Inferior parietal cortex (tissue), 1 donor: ENCODE measurements around the gene CNRIP1.

ENCODE experiments used
- DNase-seq: peaks from one replicate; pipeline ENCODE4 v3.0.0-alpha.2; 2016; ENCODE audit errors: extremely low spot score

Gene CNRIP1

DNA sequence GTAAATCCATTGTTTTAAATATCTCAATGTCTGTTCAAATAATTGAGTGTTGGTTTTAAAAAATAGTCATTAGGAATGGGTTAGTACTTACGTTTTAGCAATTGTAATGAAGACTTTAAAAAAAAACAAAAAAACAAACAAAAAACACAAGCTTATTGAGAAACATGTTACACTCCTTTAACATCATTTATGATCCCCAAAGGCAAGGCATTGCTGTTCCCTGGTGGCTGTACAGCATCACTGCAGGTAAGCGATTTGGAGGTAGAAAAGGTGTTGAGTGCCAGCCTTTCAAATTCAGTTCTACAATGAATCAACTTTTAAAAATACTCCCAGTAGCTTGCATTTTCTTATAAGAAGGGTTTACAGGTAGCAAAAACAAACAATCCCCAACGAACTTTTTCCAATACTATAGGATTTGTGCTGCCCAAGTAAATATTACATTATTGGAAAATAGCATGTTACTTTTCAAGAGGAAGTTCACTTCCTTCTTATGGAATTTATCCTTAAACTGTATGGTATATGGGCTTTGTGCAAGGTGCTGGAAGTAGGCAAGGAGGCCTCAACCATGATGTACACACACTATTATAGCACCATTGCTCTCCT lies 27.5 kb downstream of the CNRIP1 start:
- DNase-seq: no peak

DNA sequence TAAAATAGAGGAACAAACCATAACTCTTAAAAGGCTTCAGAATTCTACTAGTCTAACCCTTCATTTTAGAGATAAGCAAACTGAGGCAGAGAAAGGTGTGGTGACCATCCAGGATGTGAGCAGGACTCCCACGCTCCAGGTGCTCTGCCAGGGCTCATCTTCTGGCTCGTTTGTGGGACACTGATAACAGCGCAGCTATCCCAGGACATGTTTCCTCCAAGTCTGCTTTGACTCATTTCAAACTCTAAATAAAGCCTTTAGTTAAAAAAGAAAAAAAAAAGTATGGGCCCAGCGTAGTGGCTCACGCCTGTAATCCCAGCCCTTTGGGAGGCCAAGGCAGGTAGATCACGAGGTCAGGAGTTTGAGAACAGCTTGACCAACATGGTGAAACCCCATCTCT lies 28.4 kb downstream of the CNRIP1 start:
- DNase-seq: no peak

DNA sequence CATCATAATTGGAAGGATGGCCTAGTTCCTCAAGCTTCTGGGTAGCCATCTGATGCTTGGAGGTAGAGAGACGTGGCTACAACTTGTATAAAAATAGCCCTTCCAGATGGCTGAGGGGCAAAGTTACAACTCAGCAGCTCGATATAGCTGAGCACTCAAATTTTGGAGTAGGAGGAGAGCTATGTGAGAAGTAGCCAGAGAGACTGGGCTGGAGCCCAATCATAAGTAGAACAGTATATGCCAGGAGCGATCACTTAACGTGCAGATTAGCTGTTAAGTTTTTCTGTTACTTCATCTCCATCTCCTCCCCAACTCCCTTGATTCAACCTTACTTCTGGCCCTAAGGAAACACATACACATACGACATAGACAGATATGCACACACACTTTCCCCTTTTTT lies 28.8 kb downstream of the CNRIP1 start:
- peak; percentile 64 for DNase-seq

- DNase-seq: peak; percentile 69
Measured at GRCh38 chr2:68287580-68288441, 31.9 kb downstream of the CNRIP1 start.

GRCh38 chr2:68284896-68285295 lies 34.9 kb downstream of the CNRIP1 start:
- peak; percentile 71 for DNase-seq

GRCh38 chr2:68283419-68283812 lies 36.3 kb downstream of the CNRIP1 start:
- DNase-seq: no peak

- DNase-seq: no peak
Measured at GRCh38 chr2:68282811-68283418, 36.8 kb downstream of the CNRIP1 start.

- DNase-seq: no peak
Measured at GRCh38 chr2:68280796-68281195, 39.0 kb downstream of the CNRIP1 start.

DNA sequence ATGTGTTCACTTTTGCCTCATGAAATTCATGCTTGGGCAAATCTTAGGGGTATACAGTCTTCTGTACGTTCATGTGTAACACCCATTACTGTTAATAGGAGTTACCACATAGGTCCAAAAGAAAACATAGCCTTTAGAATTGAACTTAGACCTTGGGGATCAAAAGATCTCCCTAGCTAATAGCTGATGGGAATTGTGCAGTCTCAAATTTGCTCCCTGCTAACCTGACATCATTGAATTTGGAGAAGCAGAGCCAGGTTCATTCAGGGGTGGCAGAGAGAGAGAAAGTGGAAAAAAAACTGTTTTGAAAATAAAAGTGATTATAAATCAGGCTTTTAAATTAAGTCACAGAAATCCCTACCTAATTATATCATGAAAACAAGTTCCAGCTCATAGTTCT lies 39.4 kb downstream of the CNRIP1 start:
- DNase-seq: no peak

GRCh38 chr2:68279691-68280090 lies 40.1 kb downstream of the CNRIP1 start:
- no peak for DNase-seq

DNA sequence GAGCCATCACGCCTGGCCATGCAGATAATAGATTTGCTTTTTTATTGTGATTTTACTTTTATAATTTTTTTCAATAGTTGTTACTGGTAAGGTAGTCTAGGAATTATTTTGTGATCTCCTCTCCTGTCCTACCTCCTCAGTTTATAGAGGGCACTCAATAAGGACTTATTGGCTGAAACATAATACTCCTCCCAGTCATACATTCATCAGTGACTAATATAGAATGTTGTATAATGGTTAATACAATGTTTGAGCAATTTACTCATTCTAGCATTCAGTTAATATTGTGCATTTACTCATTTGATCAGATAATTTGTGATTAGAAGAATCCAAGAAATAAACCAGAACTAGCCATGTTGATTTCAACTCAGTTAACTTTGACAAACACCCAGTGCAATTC lies 41.6 kb downstream of the CNRIP1 start:
- DNase-seq: no peak

DNA sequence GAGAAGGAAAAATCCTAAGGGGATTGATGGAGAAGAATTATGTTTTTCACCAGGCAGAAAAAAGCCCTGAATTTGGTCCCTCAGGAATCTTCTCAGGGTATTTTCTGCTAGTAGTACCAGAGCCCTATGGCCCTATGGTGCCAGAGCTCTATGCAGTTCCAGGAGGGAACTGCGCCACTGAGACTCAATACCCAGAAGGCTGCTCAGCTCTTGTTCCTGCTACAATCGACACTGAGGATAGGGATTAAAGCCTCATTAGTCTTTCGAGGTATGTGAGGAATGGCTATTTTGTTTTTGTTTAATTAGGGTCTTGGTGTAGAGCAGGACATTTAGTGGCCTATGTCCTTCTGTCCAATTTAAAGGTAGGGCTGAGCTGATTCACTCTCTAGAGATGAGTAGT lies 45.7 kb downstream of the CNRIP1 start:
- no peak for DNase-seq

GRCh38 chr2:68272246-68272994 lies 47.3 kb downstream of the CNRIP1 start:
- DNase-seq: peak; percentile 61

GRCh38 chr2:68266655-68267054 lies 53.1 kb downstream of the CNRIP1 start:
- no peak for DNase-seq

DNA sequence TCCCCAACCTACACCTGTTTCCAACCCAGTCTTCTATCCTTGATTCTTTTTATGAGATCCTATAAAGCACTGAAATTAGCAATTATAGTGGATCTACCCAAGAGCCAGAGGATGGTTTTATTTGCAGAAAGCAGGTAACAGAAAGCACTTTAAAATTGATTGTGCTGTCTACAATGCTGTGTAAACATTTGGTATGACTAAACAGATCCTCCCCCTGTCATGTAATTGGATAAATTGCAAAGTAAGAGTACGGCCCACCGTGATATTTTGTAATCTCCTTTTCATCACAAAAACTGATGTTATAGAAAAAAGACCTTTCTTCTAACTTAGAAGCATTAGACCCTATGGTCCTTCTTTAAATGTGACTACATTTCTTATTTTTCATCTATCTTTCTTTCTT lies 56.1 kb downstream of the CNRIP1 start:
- no peak for DNase-seq

- no peak for DNase-seq
Measured at GRCh38 chr2:68258851-68259250, 60.9 kb downstream of the CNRIP1 start.

- DNase-seq: no peak
Measured at GRCh38 chr2:68256093-68256450, 63.7 kb downstream of the CNRIP1 start.

- peak; percentile 62 for DNase-seq
Measured at GRCh38 chr2:68253219-68254068, 66.3 kb downstream of the CNRIP1 start.

DNA sequence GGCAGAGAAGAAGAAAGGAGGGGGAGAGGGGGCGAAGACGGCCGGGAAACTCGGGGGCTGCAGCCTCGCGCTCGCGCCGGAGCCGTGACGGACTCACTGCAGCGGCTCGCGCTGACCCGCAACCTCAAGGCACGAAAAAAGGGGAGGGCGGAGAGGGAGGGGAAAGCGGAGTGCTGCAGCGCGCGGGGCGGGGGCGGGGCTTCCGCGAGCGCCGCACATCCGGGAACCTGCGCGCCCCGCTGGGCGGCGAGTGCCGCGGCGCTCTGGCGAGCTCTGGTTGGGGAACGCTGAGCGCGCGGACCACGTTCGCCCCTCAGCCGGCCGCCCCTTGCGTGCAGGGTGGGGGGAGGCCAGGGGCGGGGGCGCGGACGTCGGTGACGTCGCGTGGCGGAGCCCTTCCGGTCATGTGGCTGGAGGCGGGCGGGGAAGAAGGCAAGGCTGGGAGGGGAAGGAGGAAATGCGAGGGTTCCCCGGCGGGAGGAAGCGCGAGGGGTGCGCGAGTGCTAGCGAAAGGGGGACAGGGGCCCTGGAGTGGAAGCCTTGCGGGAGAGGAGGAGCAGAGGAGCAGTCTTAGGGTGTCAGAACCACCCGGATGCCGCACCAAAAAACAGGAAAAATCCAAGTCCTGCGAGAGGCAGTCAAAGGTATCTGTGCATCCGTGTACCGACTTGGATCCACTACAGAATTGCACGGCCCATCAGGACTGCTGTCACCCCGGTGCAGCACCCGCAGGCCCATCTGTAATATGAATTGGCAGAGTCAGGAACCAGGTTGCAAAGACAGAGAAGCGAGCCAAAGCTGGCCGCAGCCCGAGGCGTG lies 67.1 kb downstream of the CNRIP1 start, which contains the start of gene PPP3R1:
PPP3R1 (minus strand) TSS at position 133 of the 819 bp plus-strand sequence. CDS start 405 bp downstream, outside the sequence.
- DNase-seq: peak; percentile 94

GRCh38 chr2:68251855-68252399 lies 67.8 kb downstream of the CNRIP1 start:
- DNase-seq: no peak
